ENCODE data around the gene CPA4. TPM values are rescaled to one million over a fixed set of nuclear protein-coding genes. Genes with fewer than 3 reads are reported as not detected.
A peak's percentile ranks its signal among the peaks of the same experiment; 100 is the strongest.
"Not testable (repeated sequence)": the region's sequence is repeated elsewhere in the genome, so short reads cannot be mapped to it uniquely, and the experiment has no call there.

CPA4 gene
- total RNA-seq, result not detected

- Mint-ChIP-seq H3K4me1 (no peaks in the 10 kb centered on the region), H3K27me3 (no peaks in the 10 kb centered on the region), H3K9me3 (ENCODE audit: low read depth) (no peaks in the 10 kb centered on the region), H3K36me3 (ENCODE audit: low read depth) (no peaks in the 10 kb centered on the region), H3K27ac (no peak within 1 kb of the TSS), H3K4me3 (no peak within 1 kb of the TSS)
- DNase-seq (no peak), ATAC-seq (peak; percentile 39)
- POLR2A ChIA-PET, result interaction anchor here (0.5 kb wide), 1 partner anchor 194 kb away, joined by 3 read pairs; no protein-coding TSS in a partner anchor
- intact Hi-C loops (cut with DNase I, micrococcal nuclease), result no loop called here
- CTCF ChIA-PET, result interaction anchor here (0.7 to 1.6 kb wide), 3 partner anchors 10 to 466 kb away, joined by 3 to 4 read pairs (median 3); no protein-coding TSS in a partner anchor
Observed at GRCh38 chr7:130292682-130293257, at the start of gene CPA4. CPA4 (plus strand) TSS chr7:130293161; CDS start chr7:130293181, 20 bp downstream.

GRCh38 chr7:130243486-130243885, 49.5 kb upstream of the CPA4 start:
- not testable (repeated sequence) for H3K4me3 Mint-ChIP-seq, ATAC-seq

GRCh38 chr7:130246491-130246890, 46.5 kb upstream of the CPA4 start:
- CTCF ChIA-PET; DNase-seq; H3K36me3 Mint-ChIP-seq (ENCODE audit: low read depth); H3K27ac Mint-ChIP-seq; POLR2A ChIA-PET; H3K4me3 Mint-ChIP-seq; H3K9me3 Mint-ChIP-seq (ENCODE audit: low read depth); ATAC-seq; H3K27me3 Mint-ChIP-seq: not testable (repeated sequence)
- peaks cover 15% of the 10 kb centered on the region for H3K4me1 Mint-ChIP-seq
- intact Hi-C loops (cut with DNase I, micrococcal nuclease), result loop anchor here in 1 of 2 experiments (10.0 kb wide), 1 partner anchor 478 kb away; no protein-coding TSS in a partner anchor

More at GRCh38 chr7:130243486-130243885, 49.5 kb upstream of the CPA4 start:
- H3K27me3 Mint-ChIP-seq; POLR2A ChIA-PET; DNase-seq; H3K36me3 Mint-ChIP-seq (ENCODE audit: low read depth); H3K9me3 Mint-ChIP-seq (ENCODE audit: low read depth): not testable (repeated sequence)
- intact Hi-C loops (cut with DNase I, micrococcal nuclease), result loop anchor here (2.0 to 10.0 kb wide), 7 partner anchors 33 to 589 kb away; partner anchors contain the start of gene KLHDC10 (in 1 of the 2)
- Mint-ChIP-seq H3K27ac (peak overlapping the region; percentile 47), H3K4me1 (peaks cover 15% of the 10 kb centered on the region)
- CTCF ChIA-PET, result interaction anchor here (0.7 to 3.2 kb wide), 14 partner anchors 14 to 588 kb away, joined by 3 to 9 read pairs (median 3); partner anchors contain the start of gene TMEM209

- H3K27me3 Mint-ChIP-seq; H3K4me3 Mint-ChIP-seq; H3K4me1 Mint-ChIP-seq; H3K36me3 Mint-ChIP-seq (ENCODE audit: low read depth); ATAC-seq; POLR2A ChIA-PET; H3K27ac Mint-ChIP-seq; CTCF ChIA-PET; DNase-seq: not testable (repeated sequence)
- peaks cover 13% of the 10 kb centered on the region for H3K9me3 Mint-ChIP-seq (ENCODE audit: low read depth)
- intact Hi-C loops (cut with DNase I, micrococcal nuclease), result loop anchor here in 1 of 2 experiments (10.0 kb wide), 1 partner anchor 476 kb away; no protein-coding TSS in a partner anchor
Observed at GRCh38 chr7:130248842-130249241, 44.1 kb upstream of the CPA4 start.

- H3K4me1 Mint-ChIP-seq; POLR2A ChIA-PET; ATAC-seq; H3K36me3 Mint-ChIP-seq (ENCODE audit: low read depth); DNase-seq; CTCF ChIA-PET; H3K4me3 Mint-ChIP-seq; H3K27me3 Mint-ChIP-seq; H3K27ac Mint-ChIP-seq: not testable (repeated sequence)
- H3K9me3 Mint-ChIP-seq (ENCODE audit: low read depth), result peaks cover 14% of the 10 kb centered on the region
- intact Hi-C loops (cut with DNase I, micrococcal nuclease), result loop anchor here in 1 of 2 experiments (10.0 kb wide), 1 partner anchor 475 kb away; no protein-coding TSS in a partner anchor
Observed at GRCh38 chr7:130249626-130250025, 43.3 kb upstream of the CPA4 start.

GRCh38 chr7:130254555-130254954, 38.4 kb upstream of the CPA4 start:
- H3K4me3 Mint-ChIP-seq, result no peak overlapping the region
- DNase-seq (no peak), ATAC-seq (no peak)
- peaks cover 21% of the 10 kb centered on the region for H3K9me3 Mint-ChIP-seq (ENCODE audit: low read depth)
- peaks cover 3% of the 10 kb centered on the region for H3K36me3 Mint-ChIP-seq (ENCODE audit: low read depth)
- H3K27me3 Mint-ChIP-seq, result peaks cover 2% of the 10 kb centered on the region
- POLR2A ChIA-PET, result no interaction called here
- no peaks in the 10 kb centered on the region for H3K4me1 Mint-ChIP-seq
- intact Hi-C loops (cut with DNase I, micrococcal nuclease), result no loop called here
- H3K27ac Mint-ChIP-seq, result no peak overlapping the region
- CTCF ChIA-PET, result no interaction called here

GRCh38 chr7:130256704-130257103, 36.3 kb upstream of the CPA4 start:
- DNase-seq (no peak), ATAC-seq (no peak)
- intact Hi-C loops (cut with DNase I, micrococcal nuclease), result no loop called here
- Mint-ChIP-seq H3K27me3 (peaks cover 2% of the 10 kb centered on the region), H3K9me3 (ENCODE audit: low read depth) (peaks cover 21% of the 10 kb centered on the region), H3K36me3 (ENCODE audit: low read depth) (peaks cover 3% of the 10 kb centered on the region), H3K27ac (no peak overlapping the region), H3K4me1 (no peaks in the 10 kb centered on the region), H3K4me3 (no peak overlapping the region)
- POLR2A ChIA-PET, result no interaction called here
- CTCF ChIA-PET, result interaction anchor here (0.6 to 0.8 kb wide), 3 partner anchors 30 to 518 kb away, joined by 3 read pairs; no protein-coding TSS in a partner anchor

- POLR2A ChIA-PET, result no interaction called here
- ATAC-seq (no peak), DNase-seq (no peak)
- intact Hi-C loops (cut with DNase I, micrococcal nuclease), result no loop called here
- H3K27ac Mint-ChIP-seq, result no peak overlapping the region
- H3K9me3 Mint-ChIP-seq (ENCODE audit: low read depth), result peaks cover 12% of the 10 kb centered on the region
- H3K4me3 Mint-ChIP-seq, result no peak overlapping the region
- CTCF ChIA-PET, result interaction anchor here (0.5 to 1.7 kb wide), 4 partner anchors 14 to 574 kb away, joined by 3 to 5 read pairs (median 3); no protein-coding TSS in a partner anchor
- peaks cover 2% of the 10 kb centered on the region for H3K27me3 Mint-ChIP-seq
- H3K36me3 Mint-ChIP-seq (ENCODE audit: low read depth), result peaks cover 3% of the 10 kb centered on the region
- H3K4me1 Mint-ChIP-seq, result no peaks in the 10 kb centered on the region
Observed at GRCh38 chr7:130258494-130259078, 34.4 kb upstream of the CPA4 start.

- no peak overlapping the region for H3K27ac Mint-ChIP-seq
- ChIA-PET POLR2A (interaction anchor here (0.6 kb wide), 1 partner anchor 57 kb away, joined by 3 read pairs; the partner anchor contains the start of gene TMEM209), CTCF (no interaction called here)
- no peak overlapping the region for H3K4me3 Mint-ChIP-seq
- intact Hi-C loops (cut with DNase I, micrococcal nuclease), result no loop called here
- no peak for ATAC-seq
- DNase-seq, result no peak
- peaks cover 2% of the 10 kb centered on the region for H3K27me3 Mint-ChIP-seq
- peaks cover 6% of the 10 kb centered on the region for H3K9me3 Mint-ChIP-seq (ENCODE audit: low read depth)
- no peaks in the 10 kb centered on the region for H3K4me1 Mint-ChIP-seq
- peaks cover 3% of the 10 kb centered on the region for H3K36me3 Mint-ChIP-seq (ENCODE audit: low read depth)
Observed at GRCh38 chr7:130262448-130262847, 30.5 kb upstream of the CPA4 start.

- intact Hi-C loops (cut with DNase I, micrococcal nuclease), result no loop called here
- POLR2A ChIA-PET, result interaction anchor here (0.6 kb wide), 1 partner anchor 58 kb away, joined by 3 read pairs; the partner anchor contains the start of gene TMEM209
- H3K4me3 Mint-ChIP-seq, result no peak overlapping the region
- CTCF ChIA-PET, result interaction anchor here (0.6 kb wide), 1 partner anchor 231 kb away, joined by 3 read pairs; no protein-coding TSS in a partner anchor
- ATAC-seq, result no peak
- no peak overlapping the region for H3K27ac Mint-ChIP-seq
- H3K36me3 Mint-ChIP-seq (ENCODE audit: low read depth), result peaks cover 3% of the 10 kb centered on the region
- H3K4me1 Mint-ChIP-seq, result no peaks in the 10 kb centered on the region
- peaks cover 2% of the 10 kb centered on the region for H3K27me3 Mint-ChIP-seq
- H3K9me3 Mint-ChIP-seq (ENCODE audit: low read depth), result peaks cover 6% of the 10 kb centered on the region
- no peak for DNase-seq
Observed at GRCh38 chr7:130263130-130263529, 29.8 kb upstream of the CPA4 start.

GRCh38 chr7:130266258-130266960, 26.6 kb upstream of the CPA4 start, which contains the start of gene CPA2:
CPA2 (plus strand) TSS chr7:130266863; CDS start chr7:130266882, 19 bp downstream.
- ChIA-PET POLR2A (no interaction called here), CTCF (no interaction called here)
- no peaks in the 10 kb centered on the region for H3K36me3 Mint-ChIP-seq (ENCODE audit: low read depth)
- ATAC-seq (no peak), DNase-seq (no peak)
- H3K27ac Mint-ChIP-seq, result no peak within 1 kb of the TSS
- H3K9me3 Mint-ChIP-seq (ENCODE audit: low read depth), result no peaks in the 10 kb centered on the region
- no peak within 1 kb of the TSS for H3K4me3 Mint-ChIP-seq
- peaks cover 2% of the 10 kb centered on the region for H3K27me3 Mint-ChIP-seq
- no peaks in the 10 kb centered on the region for H3K4me1 Mint-ChIP-seq
- intact Hi-C loops (cut with DNase I, micrococcal nuclease), result no loop called here
